AG04449 (cell line): ENCODE measurements around the gene KLF17.
"Not testable (repeated sequence)": the region's sequence is repeated elsewhere in the genome, so short reads cannot be mapped to it uniquely, and the experiment has no call there.

Experiments
- CTCF ChIA-PET: fragments of 350-600 bp; formaldehyde crosslinking; extraction: SDS; loops from one replicate; lab custom pipeline; 2021; ENCODE audit warnings: antibody characterized with exemption; lab: Yijun Ruan, JAX
- POLR2A ChIA-PET: fragments of 400-600, 350-600 bp; formaldehyde crosslinking; extraction: SDS; loops from one replicate; lab custom pipeline; 2020; ENCODE audit warnings: antibody characterized with exemption, inconsistent platforms; lab: Yijun Ruan, JAX
- DNase-seq: peaks from one replicate; pipeline ENCODE4 v3.0.0-alpha.2; 2010; ENCODE audit warnings: low read depth, low spot score
- H3K4me3 ChIP-seq: 2 replicates; pipeline ENCODE4 v1.5.1; 2011; ENCODE audit warnings: low read depth, mild to moderate bottlenecking, control low read depth, low read length
- TF ChIP-seq, protein P1 (sequence below): IDR thresholded peaks from one replicate; pipeline ENCODE4 v1.5.1; 2011; ENCODE audit warnings: mild to moderate bottlenecking, moderate library complexity, low read length, control low read depth, inconsistent platforms; ENCODE audit not compliant: insufficient read depth; ENCODE audit errors: missing control alignments

The KLF17 gene

DNA sequence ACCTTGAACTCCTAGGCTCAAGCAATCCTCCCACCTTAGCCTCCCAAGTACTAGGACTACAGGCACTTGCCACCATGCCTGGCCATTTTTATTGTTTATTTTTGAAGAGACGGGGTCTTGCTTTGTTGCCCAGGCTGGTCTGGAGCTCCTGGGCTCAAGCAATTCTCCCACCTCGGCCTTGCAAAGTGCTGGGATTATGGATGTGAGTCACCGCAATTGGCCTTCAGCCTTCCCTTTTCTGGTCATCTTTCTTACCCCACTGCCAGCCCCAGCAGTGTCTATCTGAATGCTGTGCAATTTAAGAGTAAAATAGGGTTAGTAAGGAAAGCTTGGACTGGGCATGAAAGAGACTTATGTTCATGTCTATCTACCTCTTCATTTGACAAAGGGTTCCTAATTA, 6.1 kb upstream of the KLF17 start:
- DNase-seq, result no peak
- ChIA-PET CTCF (interaction anchor here (0.8 to 1.2 kb wide), 3 partner anchors 8 to 106 kb away, joined by 3 read pairs; no protein-coding TSS in a partner anchor), POLR2A (no interaction called here)
- no peak overlapping the region for H3K4me3 ChIP-seq
- TF ChIP-seq, protein P1, sequence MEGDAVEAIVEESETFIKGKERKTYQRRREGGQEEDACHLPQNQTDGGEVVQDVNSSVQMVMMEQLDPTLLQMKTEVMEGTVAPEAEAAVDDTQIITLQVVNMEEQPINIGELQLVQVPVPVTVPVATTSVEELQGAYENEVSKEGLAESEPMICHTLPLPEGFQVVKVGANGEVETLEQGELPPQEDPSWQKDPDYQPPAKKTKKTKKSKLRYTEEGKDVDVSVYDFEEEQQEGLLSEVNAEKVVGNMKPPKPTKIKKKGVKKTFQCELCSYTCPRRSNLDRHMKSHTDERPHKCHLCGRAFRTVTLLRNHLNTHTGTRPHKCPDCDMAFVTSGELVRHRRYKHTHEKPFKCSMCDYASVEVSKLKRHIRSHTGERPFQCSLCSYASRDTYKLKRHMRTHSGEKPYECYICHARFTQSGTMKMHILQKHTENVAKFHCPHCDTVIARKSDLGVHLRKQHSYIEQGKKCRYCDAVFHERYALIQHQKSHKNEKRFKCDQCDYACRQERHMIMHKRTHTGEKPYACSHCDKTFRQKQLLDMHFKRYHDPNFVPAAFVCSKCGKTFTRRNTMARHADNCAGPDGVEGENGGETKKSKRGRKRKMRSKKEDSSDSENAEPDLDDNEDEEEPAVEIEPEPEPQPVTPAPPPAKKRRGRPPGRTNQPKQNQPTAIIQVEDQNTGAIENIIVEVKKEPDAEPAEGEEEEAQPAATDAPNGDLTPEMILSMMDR, result no peak

DNA sequence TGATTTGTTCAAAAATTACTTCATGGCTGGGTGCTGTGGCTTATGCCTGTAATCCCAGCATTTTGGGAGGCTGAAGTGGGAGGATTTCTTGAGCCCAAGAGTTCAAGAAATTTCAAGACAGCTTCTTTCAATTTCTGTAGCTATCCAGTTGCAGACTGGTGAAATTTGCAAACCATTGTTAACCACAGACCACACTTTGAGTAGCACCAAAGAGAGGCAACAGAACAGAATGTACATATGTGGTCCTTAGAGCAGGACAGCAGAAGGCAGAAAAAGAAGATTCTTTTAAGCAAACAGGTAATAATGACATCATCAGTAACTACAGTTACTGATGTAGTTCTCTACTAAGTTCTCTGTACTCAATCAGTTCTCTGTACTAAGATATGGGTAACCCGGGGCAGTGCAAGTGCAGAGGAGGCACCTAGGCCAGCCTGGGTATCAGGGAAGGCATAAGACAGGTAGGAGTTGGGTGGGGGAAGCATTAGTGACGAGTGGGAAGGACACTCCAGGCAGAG, 5.5 kb upstream of the KLF17 start:
- ChIA-PET CTCF (interaction anchor here (0.8 to 1.2 kb wide), 3 partner anchors 9 to 105 kb away, joined by 3 read pairs; no protein-coding TSS in a partner anchor), POLR2A (no interaction called here)
- DNase-seq, result no peak
- TF ChIP-seq, protein P1, result no peak
- no peak overlapping the region for H3K4me3 ChIP-seq

DNA sequence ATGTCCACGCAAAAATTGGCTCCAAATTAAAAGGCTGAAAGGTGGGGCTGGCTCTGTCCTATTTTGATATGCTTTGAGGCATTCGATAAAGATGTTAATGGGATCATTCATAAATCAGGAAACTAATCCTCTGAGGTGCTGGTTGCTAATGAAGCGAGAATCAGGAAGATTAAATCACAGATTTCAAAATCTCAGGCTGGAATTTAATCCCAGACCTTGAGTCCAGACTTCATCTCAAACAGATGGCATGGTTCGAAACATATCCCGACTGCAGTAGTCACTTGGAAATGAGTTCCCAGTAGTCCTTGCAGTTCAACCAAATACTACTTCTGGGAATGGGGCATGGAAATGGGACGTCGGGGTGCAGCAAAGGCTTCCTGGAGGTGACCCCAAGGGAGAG, 4.5 kb upstream of the KLF17 start:
- DNase-seq, result no peak
- ChIA-PET POLR2A (no interaction called here), CTCF (no interaction called here)
- no peak overlapping the region for H3K4me3 ChIP-seq
- TF ChIP-seq, protein P1, result no peak

DNA sequence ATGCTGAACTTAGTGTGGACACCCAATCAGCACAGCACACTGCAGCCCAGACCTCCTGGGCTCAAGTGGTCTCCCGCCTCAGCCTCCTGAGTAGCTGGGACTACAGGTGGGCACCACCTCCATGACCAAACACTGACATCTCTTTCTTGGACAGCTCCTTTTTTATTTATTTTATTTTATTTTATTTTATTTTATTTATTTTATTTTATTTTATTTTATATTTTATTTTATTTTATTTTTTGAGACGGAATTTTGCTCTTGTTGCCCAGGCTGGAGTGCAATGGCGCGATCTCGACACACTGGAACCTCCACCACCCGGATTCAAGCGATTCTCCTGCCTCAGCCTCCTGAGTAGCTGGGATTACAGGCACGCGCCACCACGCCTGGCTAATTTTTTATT, 1.3 kb upstream of the KLF17 start:
- H3K4me3 ChIP-seq, DNase-seq, CTCF ChIA-PET, POLR2A ChIA-PET: not testable (repeated sequence)

DNA sequence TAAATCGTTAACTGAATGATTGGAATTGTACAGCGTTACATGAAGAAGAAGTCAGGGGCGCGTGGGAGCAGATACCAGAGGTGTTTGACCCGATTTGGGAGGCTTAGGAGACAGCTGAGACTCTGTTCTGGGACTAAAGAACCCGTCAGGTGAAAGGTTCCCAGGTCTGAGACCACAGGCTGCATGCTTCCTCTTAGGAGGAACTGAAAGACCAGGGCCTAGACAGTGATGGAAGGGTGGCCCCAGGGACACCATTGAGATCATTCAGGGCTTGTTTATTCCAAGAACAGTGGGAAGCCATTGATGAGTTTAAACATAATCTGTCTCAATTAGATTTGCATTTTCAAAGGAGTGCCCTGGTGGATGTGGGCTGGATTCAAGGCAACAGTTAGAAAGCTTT, 904 bp downstream of the KLF17 start:
- TF ChIP-seq, protein P1, result no peak
- no peak for DNase-seq
- H3K4me3 ChIP-seq, result no peak overlapping the region
- CTCF ChIA-PET, result no interaction called here
- POLR2A ChIA-PET, result no interaction called here

DNA sequence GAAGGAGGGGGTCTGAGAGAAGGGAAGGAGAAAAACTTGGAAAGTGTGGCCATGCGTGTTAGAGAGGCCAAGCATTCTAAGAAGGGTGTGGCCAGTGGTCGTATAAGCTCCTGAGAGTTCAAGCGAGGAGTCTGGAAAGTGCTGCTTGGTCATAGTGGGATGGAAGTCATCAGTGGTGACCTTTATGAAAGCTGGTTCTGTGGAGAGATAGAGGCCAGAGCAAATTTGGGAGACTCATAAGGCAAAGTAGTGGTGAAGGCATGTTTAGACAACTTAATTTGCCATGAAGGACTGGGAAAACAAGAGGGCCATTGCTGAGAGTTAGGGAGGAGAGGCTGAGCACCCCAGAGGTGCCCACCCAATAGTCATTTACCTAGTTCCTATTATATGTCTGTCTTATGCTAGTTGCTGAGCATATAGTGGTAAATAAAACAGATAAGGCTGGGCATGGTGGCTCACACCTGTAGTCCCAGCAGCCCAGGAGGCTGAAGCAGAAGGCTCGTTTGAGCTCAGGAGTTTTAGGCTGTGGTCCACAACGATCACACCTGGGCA, 1.9 kb downstream of the KLF17 start:
- POLR2A ChIA-PET, result interaction anchor here (0.6 kb wide), 1 partner anchor 194 kb away, joined by 3 read pairs; no protein-coding TSS in a partner anchor
- CTCF ChIA-PET, result no interaction called here

More for the DNA sequence above, 1.9 kb downstream of the KLF17 start:
- TF ChIP-seq, protein P1, result no peak
- no peak for DNase-seq
- no peak overlapping the region for H3K4me3 ChIP-seq
